Measurements from ENCODE around the gene METTL17. TPM values are rescaled to one million over a fixed set of nuclear protein-coding genes. Genes with fewer than 3 reads are reported as not detected.

The METTL17 gene
- total RNA-seq, result 42.4 and 75.1 TPM in 2 replicates

GRCh38 chr14:20989787-20990600 is at the start of gene METTL17:
TSS of gene METTL17 (plus strand) at chr14:20989980. CDS start at chr14:20990003, 23 bp downstream.

GRCh38 chr14:20954736-20955537 is 34.8 kb upstream of the METTL17 start, which contains the start of gene RNASE2:
TSS of gene RNASE2 (plus strand) at chr14:20955487. CDS start at chr14:20955772, 285 bp downstream.

GRCh38 chr14:20998674-20999366 is 9.0 kb downstream of the METTL17 start, which contains the start of gene SLC39A2:
TSS of gene SLC39A2 (plus strand) at chr14:20999293. CDS start at chr14:20999447, 154 bp downstream.

GRCh38 chr14:21024585-21025370 is 35.0 kb downstream of the METTL17 start, which contains the start of gene NDRG2:
TSS of gene NDRG2 (minus strand) at chr14:21025061. CDS start at chr14:21023315, 1,746 bp downstream.

GRCh38 chr14:21029917-21030316 is 40.1 kb downstream of the METTL17 start, which contains the start of gene TPPP2:
TSS of gene TPPP2 (plus strand) at chr14:21030217. CDS start at chr14:21030582, 365 bp downstream.

GRCh38 chr14:21034707-21035106 is 44.9 kb downstream of the METTL17 start, which contains the start of gene RNASE13:
TSS of gene RNASE13 (minus strand) at chr14:21034807. CDS start at chr14:21034288, 519 bp downstream.

GRCh38 chr14:21041676-21042433 is 52.1 kb downstream of the METTL17 start, which contains the start of gene RNASE7:
TSS of gene RNASE7 (plus strand) at chr14:21042362. CDS start at chr14:21042993, 631 bp downstream.

Other genes with a start within 250 kb of the METTL17 start
- not detected in 2 replicates for gene EDDM3A, start 244.1 kb upstream of the METTL17 start, total RNA-seq
- gene EDDM3B, start 221.6 kb upstream of the METTL17 start, total RNA-seq, result not detected in 2 replicates
- not detected in 2 replicates for gene RNASE6, start 208.7 kb upstream of the METTL17 start, total RNA-seq
- gene RNASE1, start 187.1 kb upstream of the METTL17 start, total RNA-seq, result 0.22 TPM in 1 of 2 replicates, not detected in the other
- not detected in 2 replicates for gene RNASE3, start 98.6 kb upstream of the METTL17 start, total RNA-seq
- gene RNASE2, start 34.5 kb upstream of the METTL17 start, total RNA-seq, result not detected in 2 replicates
- gene SLC39A2, start 9.3 kb downstream of the METTL17 start, total RNA-seq, result 0.22 TPM in 1 of 2 replicates, not detected in the other
- gene NDRG2, start 35.1 kb downstream of the METTL17 start, total RNA-seq, result 0.44 and 0.75 TPM in 2 replicates
- not detected in 2 replicates for gene TPPP2, start 40.2 kb downstream of the METTL17 start, total RNA-seq
- not detected in 2 replicates for gene RNASE13, start 44.8 kb downstream of the METTL17 start, total RNA-seq
- not detected in 2 replicates for gene RNASE7, start 52.4 kb downstream of the METTL17 start, total RNA-seq
- not detected in 2 replicates for gene RNASE8, start 67.8 kb downstream of the METTL17 start, total RNA-seq
- gene ARHGEF40, start 80.3 kb downstream of the METTL17 start, total RNA-seq, result 42.8 and 43.9 TPM in 2 replicates
- gene ZNF219, start 108.7 kb downstream of the METTL17 start, total RNA-seq, result 2.2 and 2.5 TPM in 2 replicates
- gene TMEM253, start 111.1 kb downstream of the METTL17 start, total RNA-seq, result not detected in 2 replicates
- gene OR5AU1, start 166.1 kb downstream of the METTL17 start, total RNA-seq, result not detected in 2 replicates

Data from uterine smooth muscle cell (primary cell).